ENCODE results near the gene THOP1.

Gene THOP1

GRCh38 chr19:2785244-2785997, at the start of gene THOP1:
Gene THOP1, plus strand, starts transcription at chr19:2785503. Its CDS starts 160 bp downstream, at chr19:2785663.
- DNase-seq (ENCODE audit: low read depth in 3 of 3) = peak; percentile 99 to 100 (median 99)

GRCh38 chr19:2736550-2737190, 48.6 kb upstream of the THOP1 start:
- DNase-seq (ENCODE audit: low read depth in 3 of 3) = no peak

DNA sequence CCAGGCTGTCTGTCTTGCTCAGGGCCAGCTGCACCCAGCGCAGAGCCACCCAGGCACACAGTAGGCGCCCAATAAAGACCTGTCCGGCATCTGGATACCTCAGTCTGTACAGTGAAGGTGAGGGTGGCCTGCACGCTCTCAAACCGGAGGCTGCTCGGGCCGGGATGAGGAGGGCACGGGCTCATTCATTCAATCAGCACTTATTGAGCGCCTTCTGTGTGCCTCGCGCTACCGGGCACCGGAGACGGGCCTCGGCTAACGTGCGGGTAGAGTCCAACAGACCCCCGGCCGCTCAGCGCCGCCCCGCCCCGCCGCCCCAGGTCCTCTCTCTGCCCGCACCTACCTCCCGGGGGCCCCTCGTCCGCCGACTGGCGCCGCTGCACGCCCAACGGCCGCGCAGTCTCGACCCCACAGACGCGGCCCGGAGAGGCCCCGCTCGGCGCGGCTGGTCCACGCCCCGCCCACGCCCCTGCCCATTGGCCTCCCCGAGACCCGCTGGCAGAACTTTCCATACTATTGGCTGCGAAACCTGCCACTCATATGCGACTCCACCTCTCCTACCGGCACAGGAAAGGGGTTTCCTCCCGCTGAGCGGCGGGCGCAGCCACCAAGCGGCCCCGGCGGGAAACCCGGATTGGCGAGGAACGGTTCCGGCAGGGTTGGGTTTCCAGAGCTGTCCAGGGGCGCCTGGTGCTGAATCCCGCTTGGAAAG, 45.5 kb upstream of the THOP1 start, which contains the start of gene SLC39A3:
Gene SLC39A3, minus strand, starts transcription at position 416 of the 712 bp plus-strand sequence. CDS start 2,760 bp downstream, outside the sequence.
- peak; percentile 98 to 100 (median 99) for DNase-seq (ENCODE audit: low read depth in 3 of 3)

GRCh38 chr19:2740314-2740656, 45.0 kb upstream of the THOP1 start:
- DNase-seq (ENCODE audit: low read depth in 3 of 3) = no peak

GRCh38 chr19:2743099-2743498, 42.2 kb upstream of the THOP1 start:
- no peak for DNase-seq (ENCODE audit: low read depth in 3 of 3)

DNA sequence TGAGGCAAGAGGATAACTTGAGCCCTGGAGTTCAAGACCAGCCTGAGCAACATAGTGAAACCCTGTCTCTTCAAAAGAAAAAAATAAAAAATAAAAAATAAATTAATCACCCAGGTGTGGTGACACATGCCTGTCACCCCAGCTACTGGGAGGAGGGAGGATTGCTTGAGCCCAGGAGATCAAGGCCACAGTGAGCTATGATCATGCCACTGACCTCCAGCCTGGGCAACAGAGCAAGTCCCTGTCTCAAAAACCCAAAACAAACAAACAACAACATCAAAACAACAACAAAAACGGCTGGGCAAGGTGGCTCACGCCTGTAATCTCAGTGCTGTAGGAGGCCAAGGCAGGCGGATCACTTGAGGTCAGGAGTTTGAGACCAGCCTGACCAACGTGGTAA, 41.2 kb upstream of the THOP1 start:
- no peak for DNase-seq (ENCODE audit: low read depth in 3 of 3)

DNA sequence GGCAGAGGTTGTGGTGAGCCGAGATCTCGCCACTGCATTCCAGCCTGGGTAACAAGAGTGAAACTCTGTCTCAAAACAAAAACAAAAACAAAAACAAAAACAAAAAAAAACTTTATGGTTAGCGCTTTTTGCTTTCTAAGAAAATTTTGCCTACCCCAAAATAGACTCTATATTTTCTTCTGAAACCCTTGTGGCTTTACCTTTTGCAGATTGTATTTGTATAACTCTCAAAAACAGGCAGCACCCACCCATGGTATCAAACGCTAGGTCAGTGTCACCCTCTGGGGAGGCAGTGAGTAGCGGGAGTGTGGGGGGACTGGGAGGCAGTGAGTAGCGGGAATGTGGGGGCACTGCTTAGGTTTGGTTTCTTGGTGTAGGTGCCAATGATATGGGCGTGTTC, 38.0 kb upstream of the THOP1 start:
- no peak for DNase-seq (ENCODE audit: low read depth in 3 of 3)

DNA sequence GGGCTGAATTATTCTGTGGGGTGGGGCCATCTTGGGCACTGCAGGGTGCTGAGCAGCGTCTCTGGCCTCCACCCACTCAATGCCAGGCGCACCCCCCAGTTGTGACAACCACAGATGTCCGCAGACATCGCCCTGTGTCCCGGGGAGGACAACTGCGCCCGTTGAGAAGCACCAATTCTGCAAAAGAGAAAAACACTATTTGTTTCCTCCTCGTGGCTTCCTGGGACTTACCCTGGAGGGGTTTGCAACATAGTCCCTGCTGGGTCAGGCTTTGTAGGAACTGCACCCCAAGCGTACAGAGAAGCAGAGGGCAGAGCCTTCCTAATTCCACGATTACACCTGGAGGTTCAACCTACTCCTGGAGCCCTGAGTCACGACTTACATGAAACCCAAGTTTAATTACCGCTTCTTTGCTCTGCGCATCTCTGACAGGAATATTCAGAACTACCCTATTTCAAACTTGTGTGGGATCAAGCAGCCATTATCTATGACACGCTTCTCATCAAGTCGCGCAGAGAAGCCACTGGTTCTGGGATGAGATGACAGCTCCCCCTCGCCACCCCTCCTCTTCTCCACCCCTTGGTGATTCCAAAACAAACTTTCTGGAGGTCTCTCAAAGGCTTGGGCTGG, 34.4 kb upstream of the THOP1 start:
- no peak for DNase-seq (ENCODE audit: low read depth in 3 of 3)

GRCh38 chr19:2751438-2751830, 33.9 kb upstream of the THOP1 start:
- DNase-seq (ENCODE audit: low read depth in 3 of 3) = no peak

DNA sequence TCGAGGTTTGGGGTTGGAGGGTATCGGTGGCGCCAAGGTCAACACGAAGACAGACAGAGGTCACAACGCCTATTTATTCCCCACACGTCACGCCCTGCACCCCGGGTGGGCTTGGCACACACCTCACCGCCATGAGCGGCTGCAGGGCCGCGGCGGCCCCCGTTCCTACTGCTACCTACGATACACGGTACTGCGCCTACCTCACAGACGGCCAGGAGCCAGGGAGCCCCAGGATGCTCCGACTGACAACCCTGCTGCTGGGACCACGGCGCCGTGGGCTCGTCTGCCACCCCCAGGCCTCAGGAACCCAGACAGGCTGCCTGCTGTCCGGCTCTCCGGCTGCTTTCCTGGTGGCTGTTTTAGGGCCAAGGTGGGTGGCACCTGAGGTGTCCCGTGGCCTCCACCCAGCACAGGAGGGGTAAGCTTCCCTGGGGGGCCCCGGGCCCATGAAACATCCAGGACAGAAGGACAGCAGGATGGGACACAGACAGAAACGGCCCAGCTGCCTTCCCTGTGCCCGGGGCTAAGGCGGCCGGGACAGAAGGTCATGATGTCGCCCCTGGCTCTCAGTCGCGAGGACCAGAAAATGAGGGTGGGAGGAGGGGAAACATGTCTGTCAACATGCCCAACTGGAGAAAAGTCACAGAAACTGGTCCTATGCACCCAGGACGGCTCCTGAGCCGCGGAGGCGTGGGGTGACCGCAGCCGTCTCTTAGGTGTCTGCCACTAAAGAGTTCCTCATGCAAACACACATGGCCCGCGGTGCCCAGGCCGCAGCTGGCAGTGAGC, 30.4 kb upstream of the THOP1 start:
- DNase-seq (ENCODE audit: low read depth in 3 of 3) = no peak

GRCh38 chr19:2755448-2755705, 29.9 kb upstream of the THOP1 start:
- no peak for DNase-seq (ENCODE audit: low read depth in 3 of 3)

GRCh38 chr19:2755811-2756210, 29.5 kb upstream of the THOP1 start:
- no peak for DNase-seq (ENCODE audit: low read depth in 3 of 3)

DNA sequence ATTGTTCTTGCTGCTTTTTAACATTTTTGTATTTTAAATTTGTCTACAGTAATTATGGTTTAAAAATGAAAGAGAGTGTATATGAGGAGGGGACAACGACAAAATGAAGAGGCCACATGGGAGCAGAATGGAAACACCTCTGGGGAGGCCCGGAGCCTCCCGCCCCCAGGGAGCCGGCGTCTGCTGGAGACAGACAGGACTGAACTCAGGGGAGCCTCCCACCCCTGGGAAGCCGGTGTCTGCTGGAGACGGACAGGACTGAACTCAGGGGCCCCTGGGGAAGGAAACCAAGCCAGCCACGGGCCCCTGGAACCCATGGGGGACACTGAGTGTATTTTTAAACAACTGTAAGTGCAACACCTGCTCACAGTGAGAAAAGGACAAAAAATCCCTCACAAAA, 28.8 kb upstream of the THOP1 start:
- DNase-seq (ENCODE audit: low read depth in 3 of 3) = no peak

DNA sequence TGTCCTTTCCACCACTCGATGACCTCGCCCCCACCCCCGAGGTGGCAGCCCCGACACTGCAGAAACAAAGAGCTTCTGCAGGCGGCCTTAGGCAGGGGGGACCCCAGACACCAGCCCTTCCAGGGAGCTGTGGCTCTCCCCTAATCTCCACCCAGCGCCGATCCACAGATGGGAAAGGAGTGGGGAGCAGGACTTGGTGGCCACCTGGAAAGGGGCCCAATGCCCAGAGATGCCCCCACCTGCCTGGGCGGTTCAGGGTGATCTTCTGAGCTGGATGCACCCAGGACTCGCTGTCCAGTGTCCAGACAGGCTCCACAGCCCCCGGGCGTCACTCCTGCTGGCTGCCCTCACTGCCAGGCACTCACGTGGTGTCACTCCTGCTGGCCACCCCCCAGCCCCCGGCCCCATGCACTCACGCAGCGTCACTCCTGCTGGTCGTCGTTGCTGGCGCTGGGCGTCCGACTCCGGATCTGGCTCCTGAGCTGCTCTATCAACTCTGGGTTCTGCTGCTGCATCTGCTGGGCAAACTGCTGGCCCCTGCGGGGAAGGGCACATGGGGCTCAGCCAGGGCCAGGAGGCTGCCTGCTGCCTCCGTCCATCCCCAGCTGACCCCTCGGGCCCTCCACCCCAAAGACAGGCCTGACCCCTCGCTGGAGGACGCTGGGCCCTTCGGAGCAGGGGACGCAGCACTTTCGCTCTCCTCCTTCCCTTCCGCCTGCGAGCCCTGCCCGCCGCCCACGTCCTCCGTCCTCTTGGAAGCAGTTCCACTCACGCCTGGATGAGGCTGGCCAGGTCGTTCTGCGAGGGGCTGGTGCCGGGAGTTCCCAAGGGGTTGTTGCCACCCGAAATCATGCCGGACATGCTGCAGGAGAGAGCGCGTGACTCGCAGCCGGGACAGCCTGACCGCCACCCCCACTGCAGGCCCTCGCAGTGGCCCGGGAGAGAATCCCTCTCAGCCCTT, 28.1 kb upstream of the THOP1 start:
- DNase-seq (ENCODE audit: low read depth in 3 of 3) = no peak

DNA sequence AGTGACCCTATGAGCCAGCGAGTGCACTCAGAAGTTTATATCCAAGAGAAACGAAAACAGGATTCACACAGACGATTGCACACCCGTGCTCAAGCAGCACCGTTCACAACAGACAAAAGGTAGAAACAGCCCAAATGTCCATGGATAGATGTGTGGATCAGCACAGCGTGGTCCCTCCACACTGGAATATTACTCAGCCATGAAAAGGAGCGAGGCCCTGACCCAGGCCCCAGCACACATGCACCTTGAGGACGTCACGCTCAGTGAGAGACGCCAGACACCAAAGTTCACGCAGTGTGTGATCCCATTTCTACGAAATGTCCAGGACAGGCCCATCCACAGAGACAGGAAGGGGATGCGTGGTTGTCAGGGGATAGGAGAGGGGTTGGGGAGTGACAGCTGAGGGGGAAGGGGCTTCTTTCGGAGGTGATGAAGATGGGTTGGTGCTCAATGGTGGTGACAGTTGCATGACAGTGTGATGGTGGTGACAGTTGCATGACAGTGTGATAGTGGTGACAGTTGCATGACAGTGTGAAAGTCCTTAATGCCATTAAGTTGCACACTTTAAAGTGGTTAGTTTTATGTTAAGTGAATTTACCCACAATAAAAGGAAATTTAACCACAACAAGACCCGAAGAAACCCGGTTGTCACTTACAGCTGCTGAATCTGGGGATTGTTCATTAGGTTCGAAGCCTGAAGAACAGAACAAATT, 26.5 kb upstream of the THOP1 start:
- no peak for DNase-seq (ENCODE audit: low read depth in 3 of 3)

DNA sequence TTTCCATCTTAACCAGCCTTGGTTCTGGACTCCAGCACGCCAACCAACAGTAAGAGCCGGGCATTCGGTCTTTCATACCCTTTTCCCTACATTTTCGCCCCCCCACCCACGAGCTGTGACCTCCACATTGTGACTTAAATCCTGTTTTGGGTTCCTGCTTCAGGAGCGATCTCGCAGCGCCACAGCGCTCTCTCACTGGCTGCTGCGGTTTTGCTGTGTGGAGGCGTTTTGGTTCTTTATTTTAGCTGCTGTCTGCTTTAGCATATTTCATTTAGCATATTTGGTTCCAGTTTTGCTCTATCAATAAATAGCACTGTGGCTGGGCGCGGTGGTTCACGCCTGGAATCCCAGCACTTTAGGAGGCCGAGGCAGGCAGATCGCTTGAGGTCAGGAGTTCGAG, 25.9 kb upstream of the THOP1 start:
- DNase-seq (ENCODE audit: low read depth in 3 of 3) = no peak

DNA sequence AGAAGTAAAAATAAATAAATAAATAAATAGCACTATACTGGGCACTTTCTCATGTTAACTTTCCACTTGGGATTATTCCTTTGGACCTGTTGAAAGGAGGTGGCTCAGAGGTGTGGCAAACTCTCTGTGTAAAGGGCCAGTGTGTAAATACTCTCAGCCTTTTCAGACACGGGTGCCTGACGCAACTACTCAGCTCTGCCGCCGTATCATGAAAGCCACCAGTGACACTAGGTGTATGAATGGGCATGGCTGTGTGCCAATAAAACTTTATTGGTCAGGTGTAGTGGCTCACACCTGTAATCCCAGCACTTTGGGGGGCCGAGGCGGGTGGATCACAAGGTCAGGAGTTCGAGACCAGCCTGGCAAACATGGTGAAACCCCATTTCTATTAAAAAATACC, 25.3 kb upstream of the THOP1 start:
- DNase-seq (ENCODE audit: low read depth in 3 of 3) = no peak

DNA sequence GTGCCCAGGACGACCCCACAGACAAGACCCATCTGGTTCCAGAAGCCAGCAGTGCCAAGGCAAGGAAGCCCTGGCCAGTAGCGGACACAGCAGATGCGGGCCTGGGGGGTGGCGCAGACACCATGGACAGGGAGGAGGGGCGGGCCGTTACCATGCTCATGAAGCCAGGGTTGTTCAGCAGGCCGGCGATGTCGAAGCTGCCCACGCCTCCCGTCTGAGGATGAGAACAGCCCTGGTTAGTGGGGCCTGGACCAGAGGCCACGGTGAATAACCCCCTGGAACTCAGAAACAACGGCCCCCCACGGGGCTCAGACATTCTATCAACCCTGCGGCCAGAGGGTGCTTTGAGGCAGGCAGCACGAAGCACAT, 24.0 kb upstream of the THOP1 start:
- no peak for DNase-seq (ENCODE audit: low read depth in 3 of 3)

- no peak for DNase-seq (ENCODE audit: low read depth in 3 of 3)
These were observed 23.2 kb upstream of the THOP1 start for GRCh38 chr19:2761876-2762782.
